Suprapubic skin (tissue), 4 donors: ENCODE data around the gene CBX2. TPM values are rescaled to one million over a fixed set of nuclear protein-coding genes. Genes with fewer than 3 reads are reported as not detected.
"Not testable (repeated sequence)": the region's sequence is repeated elsewhere in the genome, so short reads cannot be mapped to it uniquely, and the experiment has no call there.

Experiments used
- DNase-seq, 2 donors: peaks; one replicate each; pipeline ENCODE4 v3.0.0-alpha.2; 2019; ENCODE audit warnings: low spot score in 2 of 2
- H3K27ac ChIP-seq: fragments of 200-600 bp; sonication (generic); one replicate; pipeline ENCODE4 v1.5.1; 2019
- H3K27me3 ChIP-seq: fragments of 200-600 bp; sonication (generic); one replicate; pipeline ENCODE4 v1.5.1; 2019
- H3K36me3 ChIP-seq: fragments of 200-600 bp; sonication (generic); one replicate; pipeline ENCODE4 v1.5.1; 2019
- H3K4me1 ChIP-seq: fragments of 200-600 bp; sonication (generic); one replicate; pipeline ENCODE4 v1.5.1; 2019
- H3K4me3 ChIP-seq: fragments of 200-600 bp; sonication (generic); one replicate; pipeline ENCODE4 v1.5.1; 2019; ENCODE audit warnings: mild to moderate bottlenecking
- H3K9me3 ChIP-seq: fragments of 200-600 bp; sonication (generic); one replicate; pipeline ENCODE4 v1.5.1; 2019
- CTCF ChIP-seq, 2 donors: fragments of 200-600 bp in 1 of 2; fragments of 450-650 bp in 1 of 2; sonication (generic) in 1 of 2; IDR thresholded peaks; one replicate each; pipeline ENCODE4 v1.5.1; 2016 to 2019; ENCODE audit warnings: antibody characterized with exemption in 2 of 2, mild to moderate bottlenecking in 1 of 2, moderate library complexity in 1 of 2
- EP300 ChIP-seq: sonication (generic); formaldehyde crosslinking; IDR thresholded peaks from one replicate; pipeline ENCODE4 v1.6.1; 2017; ENCODE audit warnings: antibody characterized with exemption
- POLR2A ChIP-seq, 2 donors: fragments of 450-650 bp; IDR thresholded peaks; one replicate each; pipeline ENCODE4 v1.6.1; 2017; ENCODE audit warnings: antibody characterized with exemption in 2 of 2, mild to moderate bottlenecking in 2 of 2, moderate library complexity in 2 of 2
- POLR2AphosphoS5 ChIP-seq, 3 donors: sonication (generic); formaldehyde crosslinking; IDR thresholded peaks; one replicate each; pipeline ENCODE4 v1.6.1; 2017; ENCODE audit warnings: antibody characterized with exemption in 3 of 3
- WGBS: methylation state at CpG from one replicate; pipeline ENCODE4 v1.1.5; 2018; 5-methylcytosine and 5-hydroxymethylcytosine counted together
- total RNA-seq, 4 donors: library from RNA; depleted of rRNA; stranded (reverse); fragments of >200 nt; gene quantifications; one replicate each; pipeline ENCODE4 v1.1.0, GENCODE V29; 2016

CBX2 gene
- total RNA-seq, 4 donors from 2014 or later, result 2.2 to 7.0 (median 5.2) TPM

GRCh38 chr17:79749156-79749815 is 28.7 kb upstream of the CBX2 start:
- Histone ChIP-seq H3K36me3 (no peaks in the 10 kb centered on the region), H3K27ac (no peak overlapping the region), H3K9me3 (no peaks in the 10 kb centered on the region), H3K27me3 (peaks cover 85% of the 10 kb centered on the region), H3K4me3 (no peak overlapping the region), H3K4me1 (peaks cover 18% of the 10 kb centered on the region)
- WGBS, result 49% methylated on average over 3 of the region's 3 CpGs
- no peak for DNase-seq
- TF ChIP-seq CTCF (IDR thresholded peaks at IDR 0.05) (no peak), EP300 (no peak), POLR2AphosphoS5 (IDR thresholded peaks at IDR 0.05) (no peak), POLR2A (IDR thresholded peaks at IDR 0.05) (no peak)

- Histone ChIP-seq H3K4me1 (peaks cover 18% of the 10 kb centered on the region), H3K27ac (no peak overlapping the region), H3K27me3 (peaks cover 91% of the 10 kb centered on the region), H3K9me3 (no peaks in the 10 kb centered on the region), H3K36me3 (no peaks in the 10 kb centered on the region), H3K4me3 (no peak overlapping the region)
- TF ChIP-seq EP300, result no peak
- no peak for TF ChIP-seq POLR2A (IDR thresholded peaks at IDR 0.05)
- no peak for TF ChIP-seq POLR2AphosphoS5 (IDR thresholded peaks at IDR 0.05)
- TF ChIP-seq CTCF (IDR thresholded peaks at IDR 0.05), result no peak
- 54% methylated on average over 3 of the region's 3 CpGs for WGBS
- DNase-seq, result no peak
Measured at GRCh38 chr17:79749958-79750357, 28.0 kb upstream of the CBX2 start.

GRCh38 chr17:79750650-79751545 is 27.1 kb upstream of the CBX2 start:
- DNase-seq, result no peak
- 73% methylated on average over 13 of the region's 13 CpGs for WGBS
- Histone ChIP-seq H3K9me3 (no peaks in the 10 kb centered on the region), H3K4me3 (no peak overlapping the region), H3K4me1 (peaks cover 18% of the 10 kb centered on the region), H3K27ac (no peak overlapping the region), H3K27me3 (peaks cover 88% of the 10 kb centered on the region), H3K36me3 (no peaks in the 10 kb centered on the region)
- no peak for TF ChIP-seq EP300
- TF ChIP-seq POLR2AphosphoS5 (IDR thresholded peaks at IDR 0.05), result no peak

DNA sequence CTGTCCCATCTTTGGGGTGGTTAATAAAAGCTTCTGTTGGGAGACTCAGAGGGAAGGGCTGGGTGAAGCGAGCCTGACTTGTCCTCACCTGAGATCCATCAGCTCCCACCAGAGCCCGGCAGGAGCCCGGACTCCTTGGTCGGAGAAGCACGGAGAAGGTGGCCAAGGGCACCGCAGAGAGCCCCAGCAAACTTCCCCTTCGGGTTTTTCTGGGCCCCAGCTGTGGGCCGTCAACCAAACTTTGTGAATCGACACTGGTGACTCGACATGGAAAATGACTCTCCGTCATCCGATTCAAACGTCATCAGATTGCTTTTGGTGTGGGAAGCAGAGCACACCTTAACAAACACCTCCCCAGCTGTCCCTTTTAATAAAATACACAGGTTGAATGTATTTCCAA is 25.8 kb upstream of the CBX2 start:
- TF ChIP-seq POLR2A (IDR thresholded peaks at IDR 0.05) (no peak), CTCF (IDR thresholded peaks at IDR 0.05) (no peak), EP300 (no peak), POLR2AphosphoS5 (IDR thresholded peaks at IDR 0.05) (no peak)
- H3K27me3 ChIP-seq, result peaks cover 83% of the 10 kb centered on the region
- WGBS, result 68% methylated on average over 13 of the region's 13 CpGs

GRCh38 chr17:79754370-79754769 is 23.6 kb upstream of the CBX2 start:
- 80% methylated on average over 12 of the region's 12 CpGs for WGBS
- TF ChIP-seq EP300, result no peak
- no peak for TF ChIP-seq CTCF (IDR thresholded peaks at IDR 0.05)
- TF ChIP-seq POLR2A (IDR thresholded peaks at IDR 0.05), result no peak
- no peak for TF ChIP-seq POLR2AphosphoS5 (IDR thresholded peaks at IDR 0.05)
- H3K27ac ChIP-seq, result no peak overlapping the region
- H3K27me3 ChIP-seq, result peaks cover 62% of the 10 kb centered on the region
- H3K4me1 ChIP-seq, result no peaks in the 10 kb centered on the region
- no peaks in the 10 kb centered on the region for H3K36me3 ChIP-seq
- no peaks in the 10 kb centered on the region for H3K9me3 ChIP-seq
- DNase-seq, result no peak
- no peak overlapping the region for H3K4me3 ChIP-seq

More for the DNA sequence above, 25.8 kb upstream of the CBX2 start:
- Histone ChIP-seq H3K36me3 (no peaks in the 10 kb centered on the region), H3K4me3 (no peak overlapping the region), H3K27ac (no peak overlapping the region), H3K4me1 (peaks cover 14% of the 10 kb centered on the region), H3K9me3 (no peaks in the 10 kb centered on the region)
- no peak for DNase-seq

DNA sequence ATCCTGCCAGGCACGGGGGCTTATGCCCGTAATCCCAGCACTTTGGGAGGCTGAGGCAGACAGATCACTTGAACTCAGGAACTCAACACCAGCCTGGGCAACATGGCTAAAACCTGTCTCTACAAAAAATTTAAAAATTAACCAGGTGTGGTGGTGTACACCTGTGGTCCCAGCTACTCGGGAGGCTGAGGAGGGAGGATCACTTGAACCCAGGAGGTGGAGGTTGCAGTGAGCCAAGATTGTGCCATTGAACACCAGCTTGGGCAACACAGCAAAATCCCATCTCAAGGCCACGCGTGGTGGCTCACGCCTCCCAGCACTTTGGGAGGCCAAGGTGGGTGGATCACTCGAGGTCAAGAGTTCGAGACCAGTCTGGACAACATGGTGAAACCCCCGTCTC is 23.0 kb upstream of the CBX2 start:
- WGBS, result 91% methylated on average over 9 of the region's 9 CpGs
- H3K27ac ChIP-seq, H3K4me3 ChIP-seq: not testable (repeated sequence)

More for the DNA sequence above, 23.0 kb upstream of the CBX2 start:
- not testable (repeated sequence) for H3K9me3 ChIP-seq, H3K36me3 ChIP-seq, H3K4me1 ChIP-seq, DNase-seq
- H3K27me3 ChIP-seq, result peaks cover 57% of the 10 kb centered on the region
